GM12878 (cell line): ENCODE results near the gene SLAMF1. TPM values are rescaled to one million over a fixed set of nuclear protein-coding genes. Genes with fewer than 3 reads are reported as not detected.

Experiments
- ATAC-seq: fragments of 200-7000 bp; cut with Tn5 transposase; 3 replicates; pipeline ENCODE4 v1.9.1; 2020; ENCODE audit warnings: mild to moderate bottlenecking, moderate library complexity
- BruUV-seq: library from RNA; stranded (reverse); fragments of 400-500 nt; replicated peaks from 2 replicates; lab custom pipeline; 2021; lab: Mats Ljungman, UMichigan
- CTCF ChIA-PET: fragments of 300-600 bp; sonication (Branson Sonifier 250); formaldehyde crosslinking; extraction: SDS; loops from one replicate; lab custom pipeline; 2021; ENCODE audit warnings: inconsistent platforms; lab: Yijun Ruan, JAX
- POLR2A ChIA-PET: fragments of 350-600 bp; formaldehyde crosslinking; extraction: SDS; loops from one replicate; lab custom pipeline; 2021; ENCODE audit warnings: inconsistent platforms; lab: Charles Lee
- RAD21 ChIA-PET: fragments of 300-600 bp; sonication (Branson Sonifier 250); formaldehyde crosslinking; loops from one replicate; lab custom pipeline; 2023; ENCODE audit warnings: antibody characterized with exemption; ENCODE audit not compliant: unreplicated experiment; lab: Charles Lee
- SMC1A ChIA-PET: fragments of 300-600 bp; sonication (Branson Sonifier 250); formaldehyde crosslinking; loops from one replicate; lab custom pipeline; 2023; ENCODE audit not compliant: unreplicated experiment, uncharacterized antibody; lab: Charles Lee
- DNase-seq: peaks from one replicate; pipeline ENCODE4 v3.0.0-alpha.2; 2011; ENCODE audit warnings: low read depth, low spot score
- FAIRE-seq: peaks from 3 replicates; lab custom pipeline; 2011; peaks lifted over from hg19 to GRCh38; lab: Jason Lieb, UNC
- H2AFZ ChIP-seq: 2 replicates; pipeline ENCODE4 v1.6.0; 2011; ENCODE audit warnings: low read depth, low read length, control low read depth; ENCODE audit not compliant: control insufficient read depth
- H3K27ac ChIP-seq: 2 replicates; pipeline ENCODE4 v1.5.1; 2011; ENCODE audit warnings: control low read depth; ENCODE audit not compliant: control insufficient read depth, insufficient read depth
- H3K27me3 ChIP-seq, 2 experiments: replicated peaks in 1 of 2; 2 replicates each; pipeline versions ENCODE4 v1.6.0 to v1.6.1; 2011; ENCODE audit warnings: low read length in 1 of 2; ENCODE audit not compliant: control insufficient read depth in 2 of 2, insufficient read depth in 2 of 2
- H3K36me3 ChIP-seq, 2 experiments: 2 replicates each; pipeline ENCODE4 v1.5.1; 2011; ENCODE audit warnings: low read length in 1 of 2; ENCODE audit not compliant: control insufficient read depth in 2 of 2, insufficient read depth in 2 of 2
- H3K4me1 ChIP-seq: 2 replicates; pipeline ENCODE4 v1.6.1; 2011; ENCODE audit warnings: mild to moderate bottlenecking, low read length, moderate library complexity, mixed read lengths; ENCODE audit not compliant: control insufficient read depth, insufficient read depth
- H3K4me2 ChIP-seq: 2 replicates; pipeline ENCODE4 v1.6.0; 2011; ENCODE audit warnings: control low read depth; ENCODE audit not compliant: control insufficient read depth, insufficient read depth
- H3K4me3 ChIP-seq: fragments of 200-600 bp; sonication (generic); 2 replicates; pipeline ENCODE4 v1.5.1; 2016
- H3K79me2 ChIP-seq: 2 replicates; pipeline ENCODE4 v1.6.0; 2011; ENCODE audit warnings: low read length; ENCODE audit not compliant: control insufficient read depth, insufficient read depth
- H3K9ac ChIP-seq: 2 replicates; pipeline ENCODE4 v1.8.0; 2011; ENCODE audit warnings: low read length, control low read depth, mixed read lengths; ENCODE audit not compliant: control insufficient read depth, insufficient read depth
- H3K9me3 ChIP-seq: replicated peaks from 3 replicates; pipeline ENCODE4 v1.5.1; 2011; ENCODE audit warnings: mild to moderate bottlenecking, low read length; ENCODE audit not compliant: control insufficient read depth, insufficient read depth
- H4K20me1 ChIP-seq: 2 replicates; pipeline ENCODE4 v1.6.0; 2011; ENCODE audit not compliant: control insufficient read depth, insufficient read depth
- ATF7 ChIP-seq: fragments of 450-650 bp; IDR thresholded peaks from 2 replicates; pipeline ENCODE4 v1.6.1; 2016; ENCODE audit warnings: low read depth, mild to moderate bottlenecking
- CBX3 ChIP-seq: fragments of 200-600 bp; sonication (generic); IDR thresholded peaks from 2 replicates; pipeline ENCODE4 v1.6.1; 2016; ENCODE audit warnings: low read depth, borderline replicate concordance
- CTCF ChIP-seq, 3 experiments: IDR thresholded peaks in 2 of 3; conservative IDR thresholded peaks in 1 of 3; 2 replicates each; pipeline ENCODE4 v1.5.1; 2011; ENCODE audit warnings: low read depth in 3 of 3, low read length in 3 of 3, mild to moderate bottlenecking in 3 of 3, control low read depth in 2 of 3, moderate library complexity in 2 of 3, inconsistent platforms in 1 of 3, mixed read lengths in 1 of 3; ENCODE audit not compliant: control insufficient read depth in 2 of 3, insufficient read depth in 1 of 3; ENCODE audit errors: extremely low read depth in 1 of 3
- E2F4 ChIP-seq: IDR thresholded peaks from 2 replicates; pipeline ENCODE4 v1.6.1; 2012; ENCODE audit warnings: low read depth, low read length, improper control_type of control experiment
- EP300 ChIP-seq, 2 experiments: fragments of 150-350 bp in 1 of 2; IDR thresholded peaks; 2 replicates each; pipeline ENCODE4 v1.6.1; 2011 to 2012; ENCODE audit warnings: low read depth in 2 of 2, low read length in 2 of 2, borderline replicate concordance in 1 of 2, improper control_type of control experiment in 1 of 2, inconsistent platforms in 1 of 2; ENCODE audit not compliant: control insufficient read depth in 1 of 2
- HDAC6 ChIP-seq: fragments of 200-600 bp; sonication (generic); IDR thresholded peaks from one replicate; pipeline ENCODE4 v1.8.0; 2017; ENCODE audit warnings: antibody characterized with exemption; ENCODE audit not compliant: unreplicated experiment
- MAX ChIP-seq: IDR thresholded peaks from 2 replicates; pipeline ENCODE4 v1.6.1; 2012; ENCODE audit warnings: low read depth, low read length, improper control_type of control experiment
- MEF2B ChIP-seq: fragments of 450-650 bp; IDR thresholded peaks from 2 replicates; pipeline ENCODE4 v1.6.1; 2018; ENCODE audit warnings: mild to moderate bottlenecking, moderate library complexity; ENCODE audit not compliant: partially characterized antibody, poor library complexity, severe bottlenecking
- NR2C2 ChIP-seq: IDR thresholded peaks from 2 replicates; pipeline ENCODE4 v1.6.1; 2011; ENCODE audit warnings: borderline replicate concordance, low read depth; ENCODE audit not compliant: control insufficient read depth, insufficient read length
- NR2F1 ChIP-seq: fragments of 450-650 bp; conservative IDR thresholded peaks from 2 replicates; pipeline ENCODE4 v1.6.1; 2017; ENCODE audit warnings: mild to moderate bottlenecking
- RBBP5 ChIP-seq: fragments of 200-600 bp; sonication (generic); conservative IDR thresholded peaks from 2 replicates; pipeline ENCODE4 v1.6.1; 2016
- SPI1 ChIP-seq: IDR thresholded peaks from 2 replicates; pipeline ENCODE4 v1.6.1; 2011; ENCODE audit warnings: low read depth, mild to moderate bottlenecking, low read length, moderate library complexity, borderline replicate concordance; ENCODE audit not compliant: insufficient read depth
- SUPT20H ChIP-seq: IDR thresholded peaks from 2 replicates; pipeline ENCODE4 v1.6.1; 2011; ENCODE audit warnings: low read depth, mild to moderate bottlenecking, low read length, moderate library complexity, borderline replicate concordance; ENCODE audit not compliant: control insufficient read depth
- ZBTB40 ChIP-seq: fragments of 450-650 bp; IDR thresholded peaks from 2 replicates; pipeline ENCODE4 v1.6.1; 2016; ENCODE audit warnings: mild to moderate bottlenecking, moderate library complexity, borderline replicate concordance
- ZSCAN29 ChIP-seq: fragments of 450-650 bp; IDR thresholded peaks from 2 replicates; pipeline ENCODE4 v1.6.1; 2017; ENCODE audit warnings: mild to moderate bottlenecking, moderate library complexity
- in situ Hi-C: fragments of 300-500 bp; cut with MboI; formaldehyde crosslinking; loops from 9 replicates; pipeline ENCODE4 v1.14.3; 2018; ENCODE audit warnings: mixed read lengths
- intact Hi-C: fragments of 100-400 bp; cut with micrococcal nuclease; formaldehyde crosslinking; loops from one replicate; pipeline ENCODE4 v1.14.2; 2022; ENCODE audit not compliant: unreplicated experiment
- polyA plus RNA-seq, 11 experiments: library from polyadenylated mRNA; depleted of rRNA in 4 of 11; unstranded in 6 of 11; stranded (reverse) in 5 of 11; fragments of >200 nt; fragmentation: Nextera tagmentation in 4 of 11; fragmentation: Illumina TruSeq in 1 of 11; extraction: Ambion mirVana in 4 of 11; extraction: Trizol in 1 of 11; gene quantifications; 1 replicate in 1 of 11; 2 replicates in 10 of 11; pipeline versions ENCODE4 v1.2.1 to v1.2.3, GENCODE V29; 2011 to 2016; ENCODE audit warnings: inconsistent platforms in 2 of 11, missing spikeins in 2 of 11, low read depth in 1 of 11
- total RNA-seq, 4 experiments: library from RNA; depleted of rRNA in 3 of 4; stranded (reverse); fragments of >200 nt in 3 of 4; fragmentation: Illumina TruSeq in 1 of 4; extraction: Trizol in 1 of 4; gene quantifications; 2 replicates each; pipeline versions ENCODE4 v1.2.1 to v1.2.3, GENCODE V29; 2013 to 2021

SLAMF1 gene
- total and polyA plus RNA-seq, 10 of the 15 experiments (the other 5 are each of a cell fraction or from before 2014, with no cell fraction given), result 87.3 to 260 (median 131) TPM

- ATAC-seq, result no peak
- CTCF ChIA-PET, result interaction anchor here (0.5 to 1.6 kb wide), 4 partner anchors 23 to 304 kb away, joined by 3 to 5 read pairs (median 4); partner anchors contain the start of gene SLAMF1
- TF ChIP-seq ZBTB40 (no peak), SPI1 (no peak), SUPT20H (no peak), ATF7 (no peak), MAX (no peak), HDAC6 (no peak), E2F4 (no peak), NR2F1 (no peak), CTCF (IDR thresholded peaks at IDR 0.05 in 2 of 3, conservative IDR thresholded peaks at IDR 0.05 in 1 of 3; ENCODE audit: control insufficient read depth in 2 of 3, extremely low read depth in 1 of 3, insufficient read depth in 1 of 3, low read depth in 3 of 3, low read length in 3 of 3) (no peak), MEF2B (no peak), ZSCAN29 (no peak), EP300 (IDR thresholded peaks at IDR 0.05; ENCODE audit: borderline replicate concordance in 1 of 2, control insufficient read depth in 1 of 2, low read depth in 2 of 2, low read length in 2 of 2) (no peak), RBBP5 (no peak), CBX3 (no peak), NR2C2 (no peak)
Observed at GRCh38 chr1:160669276-160669675, 22.4 kb upstream of the SLAMF1 start.

More at GRCh38 chr1:160669276-160669675, 22.4 kb upstream of the SLAMF1 start:
- FAIRE-seq (no peak), DNase-seq (no peak)
- Histone ChIP-seq H3K4me2 (no peak overlapping the region), H2AFZ (no peak overlapping the region), H4K20me1 (no peaks in the 10 kb centered on the region), H3K4me3 (no peak overlapping the region), H3K9ac (no peak overlapping the region), H3K27ac (no peak overlapping the region), H3K4me1 (peaks cover 40% of the 10 kb centered on the region), H3K9me3 (no peaks in the 10 kb centered on the region; the same call in none of the 3 replicates), H3K79me2 (peaks cover 16% of the 10 kb centered on the region), H3K27me3 (no peaks in the 10 kb centered on the region), H3K36me3 (no peaks in the 10 kb centered on the region)
- no TSS peak for BruUV-seq
- intact Hi-C loops (no loop called here), in situ Hi-C loops (no loop called here)
- POLR2A ChIA-PET, result interaction anchor here (0.9 to 1.3 kb wide), 2 partner anchors 18 to 22 kb away, joined by 4 read pairs; partner anchors contain the start of gene SLAMF1
- RAD21 ChIA-PET, result no interaction called here
- SMC1A ChIA-PET, result interaction anchor here (1.0 to 1.8 kb wide), 2 partner anchors 24 to 37 kb away, joined by 3 to 7 read pairs; no protein-coding TSS in a partner anchor
